MCF 10A (cell line): ENCODE results near the gene KCNIP3. TPM values are rescaled to one million over a fixed set of nuclear protein-coding genes. Genes with fewer than 3 reads are reported as not detected.
A peak's percentile ranks its signal among the peaks of the same experiment; 100 is the strongest.

ENCODE experiments used
- BruUV-seq: library from RNA; stranded (reverse); fragments of 400-500 nt; replicated peaks from 2 replicates; lab custom pipeline; 2021; lab: Mats Ljungman, UMichigan
- CTCF ChIA-PET: fragments of 300-600 bp; sonication (Branson Sonifier 250); formaldehyde crosslinking; extraction: SDS; loops from one replicate; lab custom pipeline; 2021; ENCODE audit warnings: antibody characterized with exemption, inconsistent platforms; lab: Yijun Ruan, JAX
- POLR2A ChIA-PET: fragments of 300-600, 350-650 bp; sonication (Branson Sonifier 250); formaldehyde crosslinking; extraction: SDS; loops from one replicate; lab custom pipeline; 2020; ENCODE audit warnings: antibody characterized with exemption, inconsistent platforms; lab: Yijun Ruan, JAX
- DNase-seq: peaks from one replicate; pipeline ENCODE4 v3.0.0-alpha.2; 2018; ENCODE audit not compliant: unreplicated experiment
- H3K27ac Mint-ChIP-seq: one replicate; pipeline ENCODE4 v1.8.0; 2022; ENCODE audit warnings: mild to moderate bottlenecking, low read depth, mixed read lengths; ENCODE audit not compliant: unreplicated experiment
- H3K27me3 Mint-ChIP-seq: one replicate; pipeline ENCODE4 v1.8.0; 2022; ENCODE audit warnings: mixed read lengths; ENCODE audit not compliant: insufficient read depth, unreplicated experiment
- H3K36me3 Mint-ChIP-seq: one replicate; pipeline ENCODE4 v1.8.0; 2022; ENCODE audit warnings: mild to moderate bottlenecking, moderate library complexity, mixed read lengths; ENCODE audit not compliant: insufficient read depth, unreplicated experiment
- H3K4me1 Mint-ChIP-seq: one replicate; pipeline ENCODE4 v1.8.0; 2022; ENCODE audit warnings: mixed read lengths; ENCODE audit not compliant: insufficient read depth, unreplicated experiment
- H3K4me3 Mint-ChIP-seq: one replicate; pipeline ENCODE4 v1.8.0; 2022; ENCODE audit warnings: mild to moderate bottlenecking, moderate library complexity, mixed read lengths; ENCODE audit not compliant: unreplicated experiment
- H3K9me3 Mint-ChIP-seq: one replicate; pipeline ENCODE4 v1.8.0; 2022; ENCODE audit warnings: mixed read lengths; ENCODE audit not compliant: unreplicated experiment
- CTCF ChIP-seq: fragments of 200-600 bp; IDR thresholded peaks from one replicate; pipeline ENCODE4 v1.8.0; 2022; ENCODE audit warnings: antibody characterized with exemption, mild to moderate bottlenecking; ENCODE audit not compliant: unreplicated experiment
- intact Hi-C: fragments of 100-400 bp; cut with micrococcal nuclease; formaldehyde crosslinking; loops from 2 replicates; pipeline ENCODE4 v1.14.1; 2022
- total RNA-seq: library from RNA; stranded (reverse); gene quantifications from 2 replicates; pipeline ENCODE4 v1.2.3, GENCODE V29; 2022

KCNIP3 gene
- total RNA-seq, 1 experiment from 2014 or later = 15.6 TPM

- no peaks in the 10 kb centered on the region for H3K9me3 Mint-ChIP-seq
- BruUV-seq = no TSS peak
- H3K27ac Mint-ChIP-seq = peak overlapping the region; percentile 63
- no peaks in the 10 kb centered on the region for H3K27me3 Mint-ChIP-seq
- H3K4me1 Mint-ChIP-seq = peaks cover 31% of the 10 kb centered on the region
- intact Hi-C loops = no loop called here
- no peak for TF ChIP-seq CTCF
- DNase-seq = no peak
- H3K4me3 Mint-ChIP-seq = no peak overlapping the region
- POLR2A ChIA-PET = interaction anchor here (0.6 to 2.1 kb wide), 9 partner anchors 10 to 55 kb away, joined by 3 to 20 read pairs (median 4); no protein-coding TSS in a partner anchor
- CTCF ChIA-PET = interaction anchor here (0.6 to 3.0 kb wide), 20 partner anchors 8 to 285 kb away, joined by 3 to 48 read pairs (median 6); no protein-coding TSS in a partner anchor
- no peaks in the 10 kb centered on the region for H3K36me3 Mint-ChIP-seq
Measured at GRCh38 chr2:95278637-95279225, 18.4 kb upstream of the KCNIP3 start.

- ChIA-PET CTCF (interaction anchor here (2.1 to 4.5 kb wide), 3 partner anchors 36 to 49 kb away, joined by 9 to 48 read pairs (median 27); no protein-coding TSS in a partner anchor), POLR2A (interaction anchor here (0.6 to 1.4 kb wide), 4 partner anchors 19 to 33 kb away, joined by 3 to 4 read pairs (median 4); no protein-coding TSS in a partner anchor)
- H3K4me3 Mint-ChIP-seq = no peak overlapping the region
- DNase-seq = no peak
- H3K36me3 Mint-ChIP-seq = no peaks in the 10 kb centered on the region
- intact Hi-C loops = no loop called here
- BruUV-seq = no TSS peak
- no peaks in the 10 kb centered on the region for H3K27me3 Mint-ChIP-seq
- no peak for TF ChIP-seq CTCF
- no peak overlapping the region for H3K27ac Mint-ChIP-seq
- no peaks in the 10 kb centered on the region for H3K9me3 Mint-ChIP-seq
- H3K4me1 Mint-ChIP-seq = peaks cover 30% of the 10 kb centered on the region
Measured at GRCh38 chr2:95279435-95280035, 17.6 kb upstream of the KCNIP3 start.

- POLR2A ChIA-PET = interaction anchor here (1.1 kb wide), 1 partner anchor 65 kb away, joined by 3 read pairs; no protein-coding TSS in a partner anchor
- no peak for TF ChIP-seq CTCF
- Mint-ChIP-seq H3K27me3 (no peaks in the 10 kb centered on the region), H3K27ac (peak overlapping the region; percentile 12), H3K4me3 (no peak overlapping the region), H3K4me1 (peaks cover 25% of the 10 kb centered on the region), H3K36me3 (no peaks in the 10 kb centered on the region), H3K9me3 (no peaks in the 10 kb centered on the region)
- CTCF ChIA-PET = interaction anchor here (0.7 to 4.5 kb wide), 4 partner anchors 31 to 69 kb away, joined by 3 to 27 read pairs (median 6); no protein-coding TSS in a partner anchor
- DNase-seq = no peak
- intact Hi-C loops = no loop called here
- BruUV-seq = no TSS peak
Measured at GRCh38 chr2:95281071-95281470, 16.1 kb upstream of the KCNIP3 start.

- no peak overlapping the region for H3K4me3 Mint-ChIP-seq
- peak overlapping the region; percentile 63 for H3K27ac Mint-ChIP-seq
- intact Hi-C loops = no loop called here
- no peaks in the 10 kb centered on the region for H3K36me3 Mint-ChIP-seq
- POLR2A ChIA-PET = interaction anchor here (1.1 kb wide), 1 partner anchor 64 kb away, joined by 3 read pairs; no protein-coding TSS in a partner anchor
- no peak for DNase-seq
- H3K9me3 Mint-ChIP-seq = no peaks in the 10 kb centered on the region
- CTCF ChIA-PET = interaction anchor here (1.1 to 4.5 kb wide), 3 partner anchors 34 to 50 kb away, joined by 3 to 27 read pairs (median 9); no protein-coding TSS in a partner anchor
- H3K27me3 Mint-ChIP-seq = no peaks in the 10 kb centered on the region
- peaks cover 19% of the 10 kb centered on the region for H3K4me1 Mint-ChIP-seq
- BruUV-seq = no TSS peak
- no peak for TF ChIP-seq CTCF
Measured at GRCh38 chr2:95281786-95282185, 15.4 kb upstream of the KCNIP3 start.
